Lower leg skin (tissue), 4 donors: Measurements from ENCODE around the gene NFIB. TPM values are rescaled to one million over a fixed set of nuclear protein-coding genes. Genes with fewer than 3 reads are reported as not detected.

ENCODE experiments used
- DNase-seq, 2 donors: peaks; one replicate each; pipeline ENCODE4 v3.0.0-alpha.2; 2019; ENCODE audit warnings: low spot score in 2 of 2
- H3K4me3 ChIP-seq: fragments of 200-600 bp; sonication (generic); 2 replicates; pipeline ENCODE4 v1.5.1; 2017; ENCODE audit warnings: mild to moderate bottlenecking, low read depth; ENCODE audit not compliant: poor library complexity, severe bottlenecking
- CTCF ChIP-seq, 3 donors: fragments of 450-650 bp; IDR thresholded peaks; one replicate each; pipeline ENCODE4 v1.5.1; 2016; ENCODE audit warnings: antibody characterized with exemption in 3 of 3, mild to moderate bottlenecking in 3 of 3, moderate library complexity in 2 of 3
- POLR2A ChIP-seq, 2 donors: fragments of 450-650 bp; IDR thresholded peaks; one replicate each; pipeline ENCODE4 v1.6.1; 2016 to 2017; ENCODE audit warnings: antibody characterized with exemption in 2 of 2, mild to moderate bottlenecking in 1 of 2, moderate library complexity in 1 of 2
- WGBS, 2 donors: methylation state at CpG; one replicate each; pipeline ENCODE4 v1.1.5; 2018; 5-methylcytosine and 5-hydroxymethylcytosine counted together
- intact Hi-C: fragments of 100-400 bp; cut with DNase I; formaldehyde crosslinking; loops from one replicate; pipeline ENCODE4 v1.15.0; 2023; ENCODE audit warnings: low total_unique reads
- total RNA-seq, 4 donors: library from RNA; depleted of rRNA; stranded (reverse); fragments of >200 nt; gene quantifications; one replicate each; pipeline ENCODE4 v1.1.0, GENCODE V29; 2016

NFIB gene
- total RNA-seq, 4 donors from 2014 or later, result 68.2 to 145 (median 78.6) TPM

GRCh38 chr9:14273696-14274121 is 40.2 kb downstream of the NFIB start:
- TF ChIP-seq CTCF (IDR thresholded peaks at IDR 0.05), result no peak
- TF ChIP-seq POLR2A (IDR thresholded peaks at IDR 0.05), result no peak
- 22 to 24% methylated on average over 4 of the region's 4 CpGs for WGBS, 2 donors
- H3K4me3 ChIP-seq, result no peak overlapping the region
- DNase-seq, result no peak
- intact Hi-C loops, result no loop called here

- intact Hi-C loops, result no loop called here
- H3K4me3 ChIP-seq, result no peak overlapping the region
- DNase-seq, result no peak
- TF ChIP-seq CTCF (IDR thresholded peaks at IDR 0.05), result no peak
- TF ChIP-seq POLR2A (IDR thresholded peaks at IDR 0.05), result no peak
- 28 to 31% methylated on average over 7 of the region's 7 CpGs for WGBS, 2 donors
These were observed 40.9 kb downstream of the NFIB start for GRCh38 chr9:14272927-14273528.

GRCh38 chr9:14271093-14271673 is 42.8 kb downstream of the NFIB start:
- DNase-seq, result peak; percentile 40 to 92
- intact Hi-C loops, result no loop called here
- TF ChIP-seq POLR2A (IDR thresholded peaks at IDR 0.05) (no peak), CTCF (IDR thresholded peaks at IDR 0.05) (no peak)
- 14 to 15% methylated on average over 7 of the region's 7 CpGs for WGBS, 2 donors
- H3K4me3 ChIP-seq, result no peak overlapping the region

- 38% methylated on average over 4 of the region's 4 CpGs for WGBS, 2 donors
- DNase-seq, result no peak
- H3K4me3 ChIP-seq, result no peak overlapping the region
- intact Hi-C loops, result no loop called here
- TF ChIP-seq CTCF (IDR thresholded peaks at IDR 0.05) (no peak), POLR2A (IDR thresholded peaks at IDR 0.05) (no peak)
These were observed 43.4 kb downstream of the NFIB start for GRCh38 chr9:14270358-14271092.

GRCh38 chr9:14269916-14270315 is 44.0 kb downstream of the NFIB start:
- DNase-seq, result no peak
- TF ChIP-seq CTCF (IDR thresholded peaks at IDR 0.05), result no peak
- TF ChIP-seq POLR2A (IDR thresholded peaks at IDR 0.05), result no peak
- no peak overlapping the region for H3K4me3 ChIP-seq
- intact Hi-C loops, result no loop called here
